Stimulated activated CD4-positive, alpha-beta T cell treated with anti-CD3 and anti-CD28 coated beads, Interleukin-15, amount 100 ng/mL, for 24 hours (primary cell): Measurements from ENCODE around the gene NRL.

Experiments
- DNase-seq: peaks from one replicate; pipeline ENCODE4 v3.0.0-alpha.2; 2020

The NRL gene

GRCh38 chr14:24080888-24081738 is 33.6 kb downstream of the NRL start:
- DNase-seq: peak; percentile 86

- DNase-seq: no peak
These were observed 34.6 kb downstream of the NRL start for GRCh38 chr14:24080142-24080530.

- no peak for DNase-seq
These were observed 35.1 kb downstream of the NRL start for GRCh38 chr14:24079491-24080141.

- no peak for DNase-seq
These were observed 36.6 kb downstream of the NRL start for GRCh38 chr14:24078146-24078545.

GRCh38 chr14:24077086-24077485 is 37.7 kb downstream of the NRL start:
- no peak for DNase-seq

- no peak for DNase-seq
These were observed 38.5 kb downstream of the NRL start for GRCh38 chr14:24076302-24076601.

GRCh38 chr14:24075485-24076301 is 39.1 kb downstream of the NRL start:
- no peak for DNase-seq

GRCh38 chr14:24074625-24075484 is 39.9 kb downstream of the NRL start:
- no peak for DNase-seq

- no peak for DNase-seq
These were observed 41.6 kb downstream of the NRL start for GRCh38 chr14:24072881-24073877.

GRCh38 chr14:24072436-24072835 is 42.3 kb downstream of the NRL start:
- no peak for DNase-seq

- no peak for DNase-seq
These were observed 42.8 kb downstream of the NRL start for GRCh38 chr14:24071836-24072430.

GRCh38 chr14:24071144-24071697 is 43.5 kb downstream of the NRL start, which contains the start of gene CPNE6:
Gene CPNE6 (plus strand): TSS chr14:24071562. CDS start chr14:24072937, 1,375 bp downstream.
- DNase-seq: peak; percentile 59

GRCh38 chr14:24070285-24071143 is 44.2 kb downstream of the NRL start:
- DNase-seq: no peak

GRCh38 chr14:24069411-24069735 is 45.4 kb downstream of the NRL start:
- DNase-seq: no peak

GRCh38 chr14:24068711-24069410 is 45.9 kb downstream of the NRL start:
- DNase-seq: no peak

- DNase-seq: no peak
These were observed 47.3 kb downstream of the NRL start for GRCh38 chr14:24067133-24068082.

GRCh38 chr14:24066496-24067132 is 48.1 kb downstream of the NRL start:
- DNase-seq: no peak
